WTC11 (cell line): ENCODE data around the gene MN1. TPM values are rescaled to one million over a fixed set of nuclear protein-coding genes. Genes with fewer than 3 reads are reported as not detected.

ENCODE experiments used
- ATAC-seq: fragments of 200-7000 bp; cut with Tn5 transposase; 2 replicates; pipeline ENCODE4 v1.10.0; 2021; ENCODE audit warnings: mild to moderate bottlenecking, moderate library complexity
- CTCF ChIA-PET: fragments of 300-600 bp; sonication (Branson Sonifier 250); formaldehyde crosslinking; loops from one replicate; lab custom pipeline; 2021; ENCODE audit warnings: antibody characterized with exemption; lab: Charles Lee
- POLR2A ChIA-PET: fragments of 350-600 bp; sonication (Branson Sonifier 250); formaldehyde crosslinking; loops from one replicate; lab custom pipeline; 2021; ENCODE audit warnings: antibody characterized with exemption; lab: Charles Lee
- DNase-seq: peaks from one replicate; pipeline ENCODE4 v3.0.0; 2021; ENCODE audit warnings: low spot score
- H3K27ac Mint-ChIP-seq: 2 replicates; pipeline ENCODE4 v1.8.0; 2021; ENCODE audit warnings: mixed read lengths
- H3K27me3 Mint-ChIP-seq: 2 replicates; pipeline ENCODE4 v1.8.0; 2021; ENCODE audit warnings: low read depth, mild to moderate bottlenecking, moderate library complexity, mixed read lengths
- H3K36me3 Mint-ChIP-seq: 2 replicates; pipeline ENCODE4 v1.8.0; 2021; ENCODE audit warnings: mixed read lengths
- H3K4me1 Mint-ChIP-seq: 2 replicates; pipeline ENCODE4 v1.8.0; 2022; ENCODE audit warnings: mixed read lengths
- H3K4me3 Mint-ChIP-seq: 2 replicates; pipeline ENCODE4 v1.8.0; 2021; ENCODE audit warnings: mild to moderate bottlenecking, moderate library complexity, mixed read lengths
- H3K9me3 Mint-ChIP-seq: 2 replicates; pipeline ENCODE4 v1.8.0; 2021; ENCODE audit warnings: mixed read lengths
- ATF2 ChIP-seq: sonication (generic); formaldehyde crosslinking; IDR thresholded peaks from 2 replicates; pipeline ENCODE4 v1.8.1; 2022; ENCODE audit warnings: low read depth, missing genetic modification reagents, borderline replicate concordance
- NFE2L1 ChIP-seq: sonication (generic); formaldehyde crosslinking; IDR thresholded peaks from 2 replicates; pipeline ENCODE4 v1.8.1; 2023; ENCODE audit warnings: missing genetic modification reagents
- NFYB ChIP-seq: sonication (generic); formaldehyde crosslinking; conservative IDR thresholded peaks from 2 replicates; pipeline ENCODE4 v1.8.0; 2022; ENCODE audit warnings: low read depth, missing genetic modification reagents
- SP1 ChIP-seq: sonication (generic); formaldehyde crosslinking; conservative IDR thresholded peaks from 2 replicates; pipeline ENCODE4 v1.8.1; 2022; ENCODE audit warnings: missing genetic modification reagents
- STAT6 ChIP-seq: sonication (generic); formaldehyde crosslinking; conservative IDR thresholded peaks from 2 replicates; pipeline ENCODE4 v1.8.1; 2023; ENCODE audit warnings: mild to moderate bottlenecking, low read depth, missing genetic modification reagents, moderate library complexity
- total RNA-seq: library from RNA; stranded (reverse); gene quantifications from 3 replicates; pipeline ENCODE4 v1.2.3, GENCODE V29; 2021
- TF ChIP-seq, protein P1 (sequence below): sonication (generic); formaldehyde crosslinking; IDR thresholded peaks from 2 replicates; pipeline ENCODE4 v1.8.0; 2022; ENCODE audit warnings: missing genetic modification reagents
- TF ChIP-seq, protein P2 (sequence below): sonication (generic); formaldehyde crosslinking; IDR thresholded peaks from 2 replicates; pipeline ENCODE4 v1.8.0; 2022; ENCODE audit warnings: mild to moderate bottlenecking, missing genetic modification reagents

The MN1 gene
- total RNA-seq, 1 experiment from 2014 or later, result 21.3 TPM

- no peak for TF ChIP-seq NFE2L1 (CRISPR knock-in tag)
- no peak for TF ChIP-seq NFYB (CRISPR knock-in tag)
- TF ChIP-seq, protein P1, sequence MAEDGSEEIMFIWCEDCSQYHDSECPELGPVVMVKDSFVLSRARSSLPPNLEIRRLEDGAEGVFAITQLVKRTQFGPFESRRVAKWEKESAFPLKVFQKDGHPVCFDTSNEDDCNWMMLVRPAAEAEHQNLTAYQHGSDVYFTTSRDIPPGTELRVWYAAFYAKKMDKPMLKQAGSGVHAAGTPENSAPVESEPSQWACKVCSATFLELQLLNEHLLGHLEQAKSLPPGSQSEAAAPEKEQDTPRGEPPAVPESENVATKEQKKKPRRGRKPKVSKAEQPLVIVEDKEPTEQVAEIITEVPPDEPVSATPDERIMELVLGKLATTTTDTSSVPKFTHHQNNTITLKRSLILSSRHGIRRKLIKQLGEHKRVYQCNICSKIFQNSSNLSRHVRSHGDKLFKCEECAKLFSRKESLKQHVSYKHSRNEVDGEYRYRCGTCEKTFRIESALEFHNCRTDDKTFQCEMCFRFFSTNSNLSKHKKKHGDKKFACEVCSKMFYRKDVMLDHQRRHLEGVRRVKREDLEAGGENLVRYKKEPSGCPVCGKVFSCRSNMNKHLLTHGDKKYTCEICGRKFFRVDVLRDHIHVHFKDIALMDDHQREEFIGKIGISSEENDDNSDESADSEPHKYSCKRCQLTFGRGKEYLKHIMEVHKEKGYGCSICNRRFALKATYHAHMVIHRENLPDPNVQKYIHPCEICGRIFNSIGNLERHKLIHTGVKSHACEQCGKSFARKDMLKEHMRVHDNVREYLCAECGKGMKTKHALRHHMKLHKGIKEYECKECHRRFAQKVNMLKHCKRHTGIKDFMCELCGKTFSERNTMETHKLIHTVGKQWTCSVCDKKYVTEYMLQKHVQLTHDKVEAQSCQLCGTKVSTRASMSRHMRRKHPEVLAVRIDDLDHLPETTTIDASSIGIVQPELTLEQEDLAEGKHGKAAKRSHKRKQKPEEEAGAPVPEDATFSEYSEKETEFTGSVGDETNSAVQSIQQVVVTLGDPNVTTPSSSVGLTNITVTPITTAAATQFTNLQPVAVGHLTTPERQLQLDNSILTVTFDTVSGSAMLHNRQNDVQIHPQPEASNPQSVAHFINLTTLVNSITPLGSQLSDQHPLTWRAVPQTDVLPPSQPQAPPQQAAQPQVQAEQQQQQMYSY (CRISPR knock-in tag), result 0 out of 2 replicates have a peak, but pooled peaks have one; percentile 7
- TF ChIP-seq, all 79 proteins: peak for 1
- ChIA-PET CTCF (interaction anchor here (1.5 kb wide), 1 partner anchor 87 kb away, joined by 3 read pairs; no protein-coding TSS in a partner anchor), POLR2A (no interaction called here)
- H3K4me3 Mint-ChIP-seq, result no peak overlapping the region
- H3K9me3 Mint-ChIP-seq, result no peaks in the 10 kb centered on the region
- ATAC-seq, result no peak; the same call in 1 of the 2 replicates
- H3K36me3 Mint-ChIP-seq, result no peaks in the 10 kb centered on the region
- DNase-seq, result no peak
- H3K4me1 Mint-ChIP-seq, result peaks cover 27% of the 10 kb centered on the region
- H3K27ac Mint-ChIP-seq, result no peak overlapping the region
- H3K27me3 Mint-ChIP-seq, result peaks cover under 1% of the 10 kb centered on the region; the same call in 1 of the 2 replicates
Measured at GRCh38 chr22:27810609-27811151, 9.1 kb upstream of the MN1 start.

GRCh38 chr22:27809700-27810608, 8.4 kb upstream of the MN1 start:
- H3K27me3 Mint-ChIP-seq, result peaks cover 8% of the 10 kb centered on the region
- no peak overlapping the region for H3K4me3 Mint-ChIP-seq

GRCh38 chr22:27809226-27809603, 7.7 kb upstream of the MN1 start:
- ATAC-seq, result peak; percentile 21; the same call in 1 of the 2 replicates
- no peaks in the 10 kb centered on the region for H3K36me3 Mint-ChIP-seq
- H3K9me3 Mint-ChIP-seq, result no peaks in the 10 kb centered on the region
- H3K4me3 Mint-ChIP-seq, result no peak overlapping the region
- no peak overlapping the region for H3K27ac Mint-ChIP-seq
- TF ChIP-seq, protein P2, sequence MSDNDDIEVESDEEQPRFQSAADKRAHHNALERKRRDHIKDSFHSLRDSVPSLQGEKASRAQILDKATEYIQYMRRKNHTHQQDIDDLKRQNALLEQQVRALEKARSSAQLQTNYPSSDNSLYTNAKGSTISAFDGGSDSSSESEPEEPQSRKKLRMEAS, result peak; percentile 56; the same call in 1 of the 2 replicates
- TF ChIP-seq STAT6 (no peak), SP1 (CRISPR knock-in tag) (no peak)
- ChIA-PET POLR2A (no interaction called here), CTCF (interaction anchor here (0.6 to 1.0 kb wide), 11 partner anchors 9 to 392 kb away, joined by 3 to 5 read pairs (median 3); no protein-coding TSS in a partner anchor)
- H3K4me1 Mint-ChIP-seq, result peaks cover 27% of the 10 kb centered on the region
- DNase-seq, result no peak
- peaks cover 14% of the 10 kb centered on the region for H3K27me3 Mint-ChIP-seq

More at GRCh38 chr22:27809700-27810608, 8.4 kb upstream of the MN1 start:
- no peak for TF ChIP-seq ATF2
- TF ChIP-seq, protein P1 (CRISPR knock-in tag), result peak; percentile 22; the same call in 1 of the 2 replicates
- CTCF ChIA-PET, result interaction anchor here (1.0 to 1.5 kb wide), 5 partner anchors 10 to 86 kb away, joined by 3 to 5 read pairs (median 3); no protein-coding TSS in a partner anchor
- H3K4me1 Mint-ChIP-seq, result peaks cover 22% of the 10 kb centered on the region
- ATAC-seq (no peak), DNase-seq (no peak)
- no peaks in the 10 kb centered on the region for H3K36me3 Mint-ChIP-seq
- no peak overlapping the region for H3K27ac Mint-ChIP-seq
- POLR2A ChIA-PET, result no interaction called here
- no peaks in the 10 kb centered on the region for H3K9me3 Mint-ChIP-seq
